ENCODE results near the gene HTR7. TPM values are rescaled to one million over a fixed set of nuclear protein-coding genes. Genes with fewer than 3 reads are reported as not detected.

Gene HTR7
- total RNA-seq, 1 experiment from 2014 or later, result not detected

GRCh38 chr10:90888387-90888786, 30.5 kb upstream of the HTR7 start:
- no peaks in the 10 kb centered on the region for H3K9me3 ChIP-seq (ENCODE audit: low read depth, low read length, poor library complexity, severe bottlenecking)
- intact Hi-C loops (cut with micrococcal nuclease; ENCODE audit: unreplicated experiment), result no loop called here
- H3K4me1 ChIP-seq (ENCODE audit: insufficient read depth, low read length, poor library complexity, severe bottlenecking), result no peaks in the 10 kb centered on the region
- no peak for TF ChIP-seq EZH2 (IDR thresholded peaks at IDR 0.05; ENCODE audit: borderline replicate concordance, low read depth, low read length, poor library complexity, severe bottlenecking)
- no peak for TF ChIP-seq CTCF (conservative IDR thresholded peaks at IDR 0.05; ENCODE audit: low read depth, low read length)
- H3K36me3 ChIP-seq (ENCODE audit: insufficient read depth, low read length, poor library complexity, severe bottlenecking), result peaks cover 57% of the 10 kb centered on the region
- no peak overlapping the region for H3K4me3 ChIP-seq (ENCODE audit: low read depth, low read length, poor library complexity, severe bottlenecking)
- no peak for DNase-seq (ENCODE audit: low spot score)
- no peak overlapping the region for H3K27ac ChIP-seq (ENCODE audit: low read depth, low read length, poor library complexity, severe bottlenecking)
- no TSS peak for BruUV-seq (replicated peaks)
- ChIA-PET POLR2A (ENCODE audit: low non-redundant PET) (no interaction called here), CTCF (no interaction called here)
- no peaks in the 10 kb centered on the region for H3K27me3 ChIP-seq (replicated peaks; ENCODE audit: insufficient read depth, low read depth, low read length, poor library complexity)

- H3K36me3 ChIP-seq (ENCODE audit: insufficient read depth, low read length, poor library complexity, severe bottlenecking), result peaks cover 52% of the 10 kb centered on the region
- CTCF ChIA-PET, result no interaction called here
- DNase-seq (ENCODE audit: low spot score), result no peak
Observed at GRCh38 chr10:90887555-90887954, 29.7 kb upstream of the HTR7 start.

GRCh38 chr10:90885176-90885575, 27.3 kb upstream of the HTR7 start:
- DNase-seq (ENCODE audit: low spot score), result no peak
- no peak overlapping the region for H3K27ac ChIP-seq (ENCODE audit: low read depth, low read length, poor library complexity, severe bottlenecking)
- POLR2A ChIA-PET (ENCODE audit: low non-redundant PET), result no interaction called here
- no peak for TF ChIP-seq EZH2 (IDR thresholded peaks at IDR 0.05; ENCODE audit: borderline replicate concordance, low read depth, low read length, poor library complexity, severe bottlenecking)
- TF ChIP-seq CTCF (conservative IDR thresholded peaks at IDR 0.05; ENCODE audit: low read depth, low read length), result no peak
- H3K27me3 ChIP-seq (replicated peaks; ENCODE audit: insufficient read depth, low read depth, low read length, poor library complexity), result no peaks in the 10 kb centered on the region
- intact Hi-C loops (cut with micrococcal nuclease; ENCODE audit: unreplicated experiment), result no loop called here
- BruUV-seq (replicated peaks), result no TSS peak
- H3K4me1 ChIP-seq (ENCODE audit: insufficient read depth, low read length, poor library complexity, severe bottlenecking), result no peaks in the 10 kb centered on the region
- CTCF ChIA-PET, result no interaction called here
- H3K9me3 ChIP-seq (ENCODE audit: low read depth, low read length, poor library complexity, severe bottlenecking), result no peaks in the 10 kb centered on the region
- no peak overlapping the region for H3K4me3 ChIP-seq (ENCODE audit: low read depth, low read length, poor library complexity, severe bottlenecking)
- H3K36me3 ChIP-seq (ENCODE audit: insufficient read depth, low read length, poor library complexity, severe bottlenecking), result peaks cover 47% of the 10 kb centered on the region

More at GRCh38 chr10:90887555-90887954, 29.7 kb upstream of the HTR7 start:
- Histone ChIP-seq H3K9me3 (ENCODE audit: low read depth, low read length, poor library complexity, severe bottlenecking) (no peaks in the 10 kb centered on the region), H3K27me3 (replicated peaks; ENCODE audit: insufficient read depth, low read depth, low read length, poor library complexity) (no peaks in the 10 kb centered on the region), H3K4me3 (ENCODE audit: low read depth, low read length, poor library complexity, severe bottlenecking) (no peak overlapping the region), H3K27ac (ENCODE audit: low read depth, low read length, poor library complexity, severe bottlenecking) (no peak overlapping the region), H3K4me1 (ENCODE audit: insufficient read depth, low read length, poor library complexity, severe bottlenecking) (no peaks in the 10 kb centered on the region)
- TF ChIP-seq CTCF (conservative IDR thresholded peaks at IDR 0.05; ENCODE audit: low read depth, low read length), result no peak
- POLR2A ChIA-PET (ENCODE audit: low non-redundant PET), result no interaction called here
- BruUV-seq (replicated peaks), result no TSS peak
- intact Hi-C loops (cut with micrococcal nuclease; ENCODE audit: unreplicated experiment), result no loop called here

Measured in A673 (cell line).